ENCODE results near the gene MT4. TPM values are rescaled to one million over a fixed set of nuclear protein-coding genes. Genes with fewer than 3 reads are reported as not detected.

The MT4 gene
- total RNA-seq, 1 donor from 2014 or later = not detected

DNA sequence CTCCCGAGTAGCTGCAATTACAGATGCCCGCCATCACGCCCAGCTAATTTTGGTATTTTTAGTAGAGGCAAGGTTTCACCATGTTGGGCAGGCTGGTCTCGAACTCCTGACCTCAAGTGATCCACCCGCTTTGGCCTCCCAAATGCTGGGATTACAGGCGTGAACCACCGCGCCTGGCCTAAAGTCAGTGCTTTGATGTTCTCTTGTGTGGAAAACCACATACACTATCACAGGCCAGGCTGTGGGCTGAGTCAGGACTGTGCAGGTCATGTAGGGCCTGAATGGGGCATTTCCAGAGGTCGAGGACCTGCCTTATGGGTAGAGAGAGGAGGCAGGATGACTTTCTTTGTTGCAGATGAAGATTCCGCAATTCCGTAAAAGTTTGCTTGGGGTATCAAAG lies 19.4 kb downstream of the MT4 start:
- H3K36me3 Mint-ChIP-seq = no peaks in the 10 kb centered on the region
- no peak overlapping the region for H3K4me3 Mint-ChIP-seq
- DNase-seq (ENCODE audit: low spot score in 2 of 2, unreplicated experiment in 2 of 2) = no peak
- H3K27ac Mint-ChIP-seq = no peak overlapping the region
- TF ChIP-seq CTCF (IDR thresholded peaks at IDR 0.05; ENCODE audit: unreplicated experiment) = no peak
- no peaks in the 10 kb centered on the region for H3K9me3 Mint-ChIP-seq
- H3K27me3 Mint-ChIP-seq (ENCODE audit: low read depth) = peaks cover 68% of the 10 kb centered on the region
- peaks cover 16% of the 10 kb centered on the region for H3K4me1 Mint-ChIP-seq

DNA sequence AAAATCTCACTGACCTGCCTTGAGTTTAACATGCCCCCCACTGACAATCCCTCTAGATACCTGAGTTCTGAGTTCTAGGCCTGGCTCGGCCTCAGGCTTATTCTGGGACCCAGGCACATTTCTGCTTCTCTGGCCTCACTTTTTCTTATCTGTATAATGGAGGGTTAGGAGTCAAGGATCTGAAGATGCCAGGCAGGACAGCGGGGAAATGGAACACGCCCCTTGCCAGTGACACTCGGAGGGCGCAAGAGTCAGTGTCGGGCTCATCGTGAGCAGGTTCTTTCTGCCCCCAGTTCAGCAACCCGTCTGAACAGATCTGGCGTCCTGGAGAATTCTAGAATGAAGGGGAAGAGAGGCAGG lies 23.9 kb downstream of the MT4 start:
- DNase-seq (ENCODE audit: low spot score in 2 of 2, unreplicated experiment in 2 of 2) = no peak
- no peaks in the 10 kb centered on the region for H3K36me3 Mint-ChIP-seq
- no peak overlapping the region for H3K27ac Mint-ChIP-seq
- peaks cover 98% of the 10 kb centered on the region for H3K27me3 Mint-ChIP-seq (ENCODE audit: low read depth)
- H3K4me1 Mint-ChIP-seq = peaks cover 12% of the 10 kb centered on the region
- H3K9me3 Mint-ChIP-seq = peaks cover 3% of the 10 kb centered on the region
- no peak for TF ChIP-seq CTCF (IDR thresholded peaks at IDR 0.05; ENCODE audit: unreplicated experiment)
- H3K4me3 Mint-ChIP-seq = peak overlapping the region; percentile 66

- H3K36me3 Mint-ChIP-seq = no peaks in the 10 kb centered on the region
- peaks cover 98% of the 10 kb centered on the region for H3K27me3 Mint-ChIP-seq (ENCODE audit: low read depth)
- peaks cover 9% of the 10 kb centered on the region for H3K9me3 Mint-ChIP-seq
- TF ChIP-seq CTCF (IDR thresholded peaks at IDR 0.05; ENCODE audit: unreplicated experiment) = no peak
- peak within 1 kb of the TSS; percentile 66 for H3K4me3 Mint-ChIP-seq
- no peak within 1 kb of the TSS for H3K27ac Mint-ChIP-seq
- H3K4me1 Mint-ChIP-seq = peaks cover 10% of the 10 kb centered on the region
- DNase-seq (ENCODE audit: low spot score in 2 of 2, unreplicated experiment in 2 of 2) = no peak
Measured at GRCh38 chr16:56589141-56590039, 24.5 kb downstream of the MT4 start, which contains the start of gene MT3. Gene MT3 (plus strand): TSS chr16:56589528. CDS start chr16:56589591, 63 bp downstream.

- Mint-ChIP-seq H3K36me3 (no peaks in the 10 kb centered on the region), H3K27ac (no peak overlapping the region), H3K4me1 (peaks cover 10% of the 10 kb centered on the region), H3K9me3 (peaks cover 9% of the 10 kb centered on the region), H3K27me3 (ENCODE audit: low read depth) (peaks cover 85% of the 10 kb centered on the region), H3K4me3 (no peak overlapping the region)
- no peak for TF ChIP-seq CTCF (IDR thresholded peaks at IDR 0.05; ENCODE audit: unreplicated experiment)
- DNase-seq (ENCODE audit: low spot score in 2 of 2, unreplicated experiment in 2 of 2) = no peak
Measured at GRCh38 chr16:56591377-56592060, 26.6 kb downstream of the MT4 start.

- no peak overlapping the region for H3K27ac Mint-ChIP-seq
- no peak overlapping the region for H3K4me3 Mint-ChIP-seq
- H3K36me3 Mint-ChIP-seq = no peaks in the 10 kb centered on the region
- peaks cover 21% of the 10 kb centered on the region for H3K9me3 Mint-ChIP-seq
- H3K27me3 Mint-ChIP-seq (ENCODE audit: low read depth) = peaks cover 83% of the 10 kb centered on the region
- TF ChIP-seq CTCF (IDR thresholded peaks at IDR 0.05; ENCODE audit: unreplicated experiment) = no peak
- DNase-seq (ENCODE audit: low spot score in 2 of 2, unreplicated experiment in 2 of 2) = no peak
- H3K4me1 Mint-ChIP-seq = peaks cover 9% of the 10 kb centered on the region
Measured at GRCh38 chr16:56593573-56594291, 28.9 kb downstream of the MT4 start.
